Measurements from ENCODE around the gene HACD4.

- TF ChIP-seq CTCF (optimal IDR thresholded peaks at IDR 0.05 in 1 of 3, IDR thresholded peaks at IDR 0.05 in 1 of 3, conservative IDR thresholded peaks at IDR 0.05 in 1 of 3; ENCODE audit: extremely low read depth in 1 of 3, insufficient read depth in 2 of 3, low read length in 3 of 3) (no peak), EZH2 (IDR thresholded peaks at IDR 0.05; ENCODE audit: low read length) (no peak)
These were observed 15.4 kb downstream of the HACD4 start for GRCh38 chr9:21015995-21016394.
